Transverse colon (tissue), 4 donors: ENCODE results near the gene ATP1B4. TPM values are rescaled to one million over a fixed set of nuclear protein-coding genes. Genes with fewer than 3 reads are reported as not detected.

Source experiments
- DNase-seq: peaks from one replicate; pipeline ENCODE4 v3.0.0-alpha.2; 2019
- H3K27ac ChIP-seq, 4 donors: fragments of 200-600 bp; sonication (generic); 2 replicates each; pipeline ENCODE4 v1.5.1; 2016 to 2018; ENCODE audit warnings: inconsistent platforms in 4 of 4
- H3K27me3 ChIP-seq: fragments of 200-600 bp; sonication (generic); 2 replicates; pipeline ENCODE4 v1.5.1; 2017; ENCODE audit warnings: inconsistent platforms
- H3K36me3 ChIP-seq, 4 donors: fragments of 200-600 bp; sonication (generic); 2 replicates each; pipeline ENCODE4 v1.5.1; 2017 to 2019; ENCODE audit warnings: inconsistent platforms in 4 of 4
- H3K4me1 ChIP-seq, 4 donors: fragments of 200-600 bp; sonication (generic); 2 replicates each; pipeline ENCODE4 v1.5.1; 2017 to 2020; ENCODE audit warnings: inconsistent platforms in 4 of 4
- H3K4me3 ChIP-seq, 4 donors: fragments of 200-600 bp; sonication (generic); 1 replicate in 1 of 4; 2 replicates in 3 of 4; pipeline versions ENCODE4 v1.5.1 to v1.6.1; 2017 to 2019; ENCODE audit warnings: inconsistent platforms in 4 of 4
- H3K9me3 ChIP-seq, 2 donors: fragments of 200-600 bp; sonication (generic); 2 replicates each; pipeline ENCODE4 v1.5.1; 2017 to 2019; ENCODE audit warnings: inconsistent platforms in 2 of 2
- CTCF ChIP-seq, 5 experiments: fragments of 200-600 bp in 3 of 5; fragments of 450-650 bp in 2 of 5; sonication (generic) in 3 of 5; IDR thresholded peaks; 1 replicate in 2 of 5; 2 replicates in 3 of 5; pipeline ENCODE4 v1.5.1; 2016 to 2017; ENCODE audit warnings: antibody characterized with exemption in 5 of 5, inconsistent platforms in 3 of 5, mild to moderate bottlenecking in 2 of 5, moderate library complexity in 1 of 5
- EP300 ChIP-seq: sonication (generic); formaldehyde crosslinking; IDR thresholded peaks from one replicate; pipeline ENCODE4 v1.6.1; 2017; ENCODE audit warnings: antibody characterized with exemption, low read depth
- POLR2A ChIP-seq: fragments of 450-650 bp; IDR thresholded peaks from one replicate; pipeline ENCODE4 v1.6.1; 2016; ENCODE audit warnings: antibody characterized with exemption, mild to moderate bottlenecking, moderate library complexity
- POLR2AphosphoS5 ChIP-seq, 3 donors: sonication (generic); formaldehyde crosslinking; IDR thresholded peaks; one replicate each; pipeline ENCODE4 v1.6.1; 2016; ENCODE audit warnings: antibody characterized with exemption in 3 of 3
- WGBS, 2 donors: methylation state at CpG; one replicate each; pipeline ENCODE4 v1.1.5; 2018; ENCODE audit warnings: low coverage in 1 of 2; 5-methylcytosine and 5-hydroxymethylcytosine counted together
- in situ Hi-C, 4 donors: fragments of 200-750 bp; cut with MboI; loops; one replicate each; pipeline versions ENCODE4 v1.15.0 to v1.15.1; 2017; ENCODE audit warnings: low sequenced_read_pairs in 3 of 4, low pct_ligation_motif_present in 1 of 4, low pct_unique_long_range_greater_than_20kb in 1 of 4
- intact Hi-C: fragments of 100-400 bp; cut with DNase I; formaldehyde crosslinking; loops from one replicate; pipeline ENCODE4 v1.15.1; 2023; ENCODE audit warnings: low total_unique reads
- total RNA-seq, 4 donors: library from RNA; depleted of rRNA; stranded (reverse); fragments of >200 nt; gene quantifications; one replicate each; pipeline ENCODE4 v1.1.0, GENCODE V29; 2016

The ATP1B4 gene
- total RNA-seq, 4 donors from 2014 or later = not detected

- H3K36me3 ChIP-seq = no peaks in the 10 kb centered on the region
- intact Hi-C loops (no loop called here), in situ Hi-C loops (no loop called here)
- no peak overlapping the region for H3K27ac ChIP-seq
- TF ChIP-seq EP300 = no peak
- TF ChIP-seq CTCF (IDR thresholded peaks at IDR 0.05) = no peak
- no peak for TF ChIP-seq POLR2AphosphoS5 (IDR thresholded peaks at IDR 0.05)
- no peak for TF ChIP-seq POLR2A
- WGBS, 2 donors = 69 to 80% methylated on average over 1 to 4 of the region's 4 CpGs
- H3K9me3 ChIP-seq = no peaks in the 10 kb centered on the region
- DNase-seq = no peak
- H3K27me3 ChIP-seq = no peaks in the 10 kb centered on the region
- H3K4me1 ChIP-seq = no peaks in the 10 kb centered on the region
- H3K4me3 ChIP-seq = no peak overlapping the region
Observed at GRCh38 chrX:120321520-120322281, 40.2 kb upstream of the ATP1B4 start.

- DNase-seq = no peak
- H3K4me3 ChIP-seq = no peak overlapping the region
- no peaks in the 10 kb centered on the region for H3K36me3 ChIP-seq
- in situ Hi-C loops (no loop called here), intact Hi-C loops (no loop called here)
- TF ChIP-seq CTCF (IDR thresholded peaks at IDR 0.05) (no peak), POLR2A (no peak), POLR2AphosphoS5 (IDR thresholded peaks at IDR 0.05) (no peak), EP300 (no peak)
- H3K27ac ChIP-seq = no peak overlapping the region
- WGBS, 2 donors = 84% methylated on average over 2 of the region's 2 CpGs; no CpG with 5 or more reads in 1 of the 2 donors
- H3K4me1 ChIP-seq = no peaks in the 10 kb centered on the region
- no peaks in the 10 kb centered on the region for H3K27me3 ChIP-seq
- no peaks in the 10 kb centered on the region for H3K9me3 ChIP-seq
Observed at GRCh38 chrX:120331116-120331515, 30.8 kb upstream of the ATP1B4 start.

GRCh38 chrX:120332394-120332793, 29.5 kb upstream of the ATP1B4 start:
- no peak for DNase-seq
- Histone ChIP-seq H3K27ac (no peak overlapping the region), H3K27me3 (no peaks in the 10 kb centered on the region), H3K36me3 (no peaks in the 10 kb centered on the region), H3K4me1 (no peaks in the 10 kb centered on the region), H3K4me3 (no peak overlapping the region), H3K9me3 (no peaks in the 10 kb centered on the region)
- intact Hi-C loops (no loop called here), in situ Hi-C loops (no loop called here)
- WGBS, 2 donors = 68% methylated on average over 1 of the region's 1 CpG; no CpG with 5 or more reads in 1 of the 2 donors
- no peak for TF ChIP-seq POLR2AphosphoS5 (IDR thresholded peaks at IDR 0.05)
- TF ChIP-seq EP300 = no peak
- no peak for TF ChIP-seq POLR2A
- TF ChIP-seq CTCF (IDR thresholded peaks at IDR 0.05) = no peak

DNA sequence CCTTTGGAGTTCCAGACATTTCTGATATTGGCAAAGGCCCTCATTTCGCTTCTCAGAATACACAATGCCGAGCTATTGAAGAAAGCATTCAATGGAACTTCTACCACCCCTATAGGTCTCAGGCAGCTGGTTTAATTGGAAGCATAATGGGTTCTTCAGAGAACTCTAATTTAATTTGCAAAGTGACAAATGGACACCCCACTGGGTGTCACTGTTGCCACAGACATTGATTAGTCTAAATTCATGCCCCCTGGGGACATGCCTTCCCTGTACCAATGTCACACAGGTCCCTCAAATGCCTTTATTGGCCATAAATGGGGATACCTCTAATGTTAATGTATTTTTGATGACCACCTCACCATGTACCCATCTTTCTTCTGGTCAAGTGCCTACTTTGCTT, 27.7 kb upstream of the ATP1B4 start:
- in situ Hi-C loops = no loop called here
- no peaks in the 10 kb centered on the region for H3K9me3 ChIP-seq
- no peak overlapping the region for H3K27ac ChIP-seq
- no peak for DNase-seq
- intact Hi-C loops = no loop called here
- H3K4me1 ChIP-seq = no peaks in the 10 kb centered on the region
- H3K36me3 ChIP-seq = no peaks in the 10 kb centered on the region
- no peak overlapping the region for H3K4me3 ChIP-seq
- H3K27me3 ChIP-seq = no peaks in the 10 kb centered on the region
- 68% methylated on average over 2 of the region's 2 CpGs; no CpG with 5 or more reads in 1 of the 2 donors for WGBS, 2 donors
- TF ChIP-seq CTCF (IDR thresholded peaks at IDR 0.05) (no peak), EP300 (no peak)
